Sigmoid colon (tissue), 7 donors: ENCODE results near the gene PRPH. TPM values are rescaled to one million over a fixed set of nuclear protein-coding genes. Genes with fewer than 3 reads are reported as not detected.
A peak's percentile ranks its signal among the peaks of the same experiment; 100 is the strongest.

Source experiments
- DNase-seq: peaks from one replicate; pipeline ENCODE4 v3.0.0-alpha.2; 2019
- H3K27ac ChIP-seq, 4 donors: fragments of 200-600 bp; sonication (generic); one replicate each; pipeline ENCODE4 v1.5.1; 2016 to 2019; ENCODE audit warnings: mild to moderate bottlenecking in 1 of 4
- H3K27me3 ChIP-seq, 3 donors: fragments of 200-600 bp; sonication (generic); one replicate each; pipeline ENCODE4 v1.5.1; 2019; ENCODE audit warnings: mild to moderate bottlenecking in 1 of 3
- H3K36me3 ChIP-seq, 4 donors: fragments of 200-600 bp; sonication (generic); one replicate each; pipeline ENCODE4 v1.5.1; 2016 to 2019
- H3K4me1 ChIP-seq, 4 donors: fragments of 200-600 bp; sonication (generic); one replicate each; pipeline ENCODE4 v1.5.1; 2017 to 2019
- H3K4me3 ChIP-seq, 4 donors: fragments of 200-600 bp; sonication (generic); one replicate each; pipeline ENCODE4 v1.5.1; 2017 to 2019; ENCODE audit warnings: mild to moderate bottlenecking in 2 of 4, moderate library complexity in 1 of 4
- H3K9me3 ChIP-seq, 4 donors: fragments of 200-600 bp in 3 of 4; sonication (generic) in 3 of 4; one replicate each; pipeline versions ENCODE4 v1.5.1 to v1.6.1; 2013 to 2019
- CTCF ChIP-seq, 4 experiments: fragments of 450-650 bp in 3 of 4; fragments of 200-600 bp in 1 of 4; IDR thresholded peaks; one replicate each; pipeline ENCODE4 v1.5.1; 2016 to 2019; ENCODE audit warnings: antibody characterized with exemption in 4 of 4, mild to moderate bottlenecking in 3 of 4, moderate library complexity in 2 of 4
- EP300 ChIP-seq, 4 donors: sonication (generic); formaldehyde crosslinking; IDR thresholded peaks; one replicate each; pipeline ENCODE4 v1.6.1; 2017; ENCODE audit warnings: antibody characterized with exemption in 4 of 4
- POLR2A ChIP-seq, 2 donors: fragments of 450-650 bp; IDR thresholded peaks; one replicate each; pipeline ENCODE4 v1.6.1; 2016; ENCODE audit warnings: antibody characterized with exemption in 2 of 2, mild to moderate bottlenecking in 2 of 2, moderate library complexity in 2 of 2
- POLR2AphosphoS5 ChIP-seq, 4 donors: sonication (generic); formaldehyde crosslinking; IDR thresholded peaks; one replicate each; pipeline ENCODE4 v1.6.1; 2017; ENCODE audit warnings: antibody characterized with exemption in 4 of 4
- WGBS, 2 donors: extraction: QIAGEN DNeasy Blood & Tissue Kit; methylation state at CpG; one replicate each; pipeline ENCODE4 v1.1.7; 2013; 5-methylcytosine and 5-hydroxymethylcytosine counted together
- intact Hi-C: fragments of 100-400 bp; cut with DNase I; formaldehyde crosslinking; loops from one replicate; pipeline ENCODE4 v1.15.1; 2023
- polyA plus RNA-seq, 3 donors: library from polyadenylated mRNA; stranded (reverse); fragments of 200-250 nt; gene quantifications; one replicate each; pipeline ENCODE4 v1.2.3, GENCODE V29; 2013
- total RNA-seq, 4 donors: library from RNA; depleted of rRNA; stranded (reverse); fragments of >200 nt; gene quantifications; one replicate each; pipeline ENCODE4 v1.1.0, GENCODE V29; 2016
- donor health status: healthy with polysubstance abuse.
- donor health status: Bipolar disorder and iron deficiency.
- donor health status: healthy.

PRPH gene
- total and polyA plus RNA-seq, 7 donors = 0.46 to 56.2 (median 31.8) TPM

GRCh38 chr12:49327887-49328286 lies 32.9 kb downstream of the PRPH start:
- no peaks in the 10 kb centered on the region for H3K36me3 ChIP-seq
- no peak for DNase-seq
- no peak overlapping the region for H3K27ac ChIP-seq
- no peaks in the 10 kb centered on the region for H3K9me3 ChIP-seq
- H3K4me3 ChIP-seq = no peak overlapping the region
- peaks cover 0 to 27% (median 4%) of the 10 kb centered on the region in 3 donors for H3K27me3 ChIP-seq
- peaks cover 0 to 20% (median 15%) of the 10 kb centered on the region in 4 donors for H3K4me1 ChIP-seq
- 94 to 97% methylated on average over 2 of the region's 2 CpGs for WGBS, 2 donors
- TF ChIP-seq CTCF (IDR thresholded peaks at IDR 0.05) = no peak
- no peak for TF ChIP-seq POLR2AphosphoS5 (IDR thresholded peaks at IDR 0.05)
- TF ChIP-seq POLR2A (IDR thresholded peaks at IDR 0.05) = no peak
- no peak for TF ChIP-seq EP300 (IDR thresholded peaks at IDR 0.05)
- intact Hi-C loops = no loop called here

GRCh38 chr12:49328816-49329215 lies 33.9 kb downstream of the PRPH start:
- Histone ChIP-seq H3K36me3 (no peaks in the 10 kb centered on the region), H3K27me3 (peaks cover under 1 to 37% (median 13%) of the 10 kb centered on the region in 3 donors), H3K27ac (no peak overlapping the region), H3K4me3 (no peak overlapping the region), H3K4me1 (peaks cover 0 to 20% (median 11%) of the 10 kb centered on the region in 4 donors), H3K9me3 (no peaks in the 10 kb centered on the region)
- TF ChIP-seq POLR2AphosphoS5 (IDR thresholded peaks at IDR 0.05) (no peak), EP300 (IDR thresholded peaks at IDR 0.05) (no peak), POLR2A (IDR thresholded peaks at IDR 0.05) (no peak), CTCF (IDR thresholded peaks at IDR 0.05) (no peak)
- DNase-seq = peak; percentile 39
- intact Hi-C loops = no loop called here
- 94 to 98% methylated on average over 12 of the region's 12 CpGs for whole genome bisulfite sequencing, 2 donors

- 97 to 98% methylated on average over 7 of the region's 7 CpGs for WGBS, 2 donors
- no peak overlapping the region for H3K4me3 ChIP-seq
- no peaks in the 10 kb centered on the region for H3K9me3 ChIP-seq
- TF ChIP-seq POLR2A (IDR thresholded peaks at IDR 0.05) = no peak
- TF ChIP-seq EP300 (IDR thresholded peaks at IDR 0.05) = no peak
- TF ChIP-seq CTCF (IDR thresholded peaks at IDR 0.05) = no peak
- no peak for TF ChIP-seq POLR2AphosphoS5 (IDR thresholded peaks at IDR 0.05)
- intact Hi-C loops = no loop called here
- H3K27ac ChIP-seq = no peak overlapping the region
- no peaks in the 10 kb centered on the region for H3K36me3 ChIP-seq
- peaks cover 0 to 19% (median 11%) of the 10 kb centered on the region in 4 donors for H3K4me1 ChIP-seq
- peak; percentile 30 for DNase-seq
- peaks cover 13 to 50% (median 27%) of the 10 kb centered on the region in 3 donors for H3K27me3 ChIP-seq
Measured at GRCh38 chr12:49330032-49330619, 35.2 kb downstream of the PRPH start.

- Histone ChIP-seq H3K27ac (no peak overlapping the region), H3K4me3 (no peak overlapping the region), H3K4me1 (peaks cover 0 to 19% (median 11%) of the 10 kb centered on the region in 4 donors), H3K36me3 (no peaks in the 10 kb centered on the region), H3K27me3 (peaks cover 18 to 57% (median 33%) of the 10 kb centered on the region in 3 donors), H3K9me3 (no peaks in the 10 kb centered on the region)
- DNase-seq = peak; percentile 56
- TF ChIP-seq POLR2AphosphoS5 (IDR thresholded peaks at IDR 0.05) = no peak
- TF ChIP-seq CTCF (IDR thresholded peaks at IDR 0.05) = no peak
- TF ChIP-seq POLR2A (IDR thresholded peaks at IDR 0.05) = no peak
- no peak for TF ChIP-seq EP300 (IDR thresholded peaks at IDR 0.05)
- WGBS, 2 donors = 60 to 79% methylated on average over 14 of the region's 14 CpGs
- intact Hi-C loops = no loop called here
Measured at GRCh38 chr12:49330631-49331379, 35.9 kb downstream of the PRPH start.
